GM19035 (cell line): ENCODE results near the gene ZNF618.

Source experiments
- ATAC-seq: cut with Tn5 transposase; IDR thresholded peaks from one replicate; pipeline ENCODE4 v1.9.1; 2021; ENCODE audit not compliant: unreplicated experiment

ZNF618 gene

DNA sequence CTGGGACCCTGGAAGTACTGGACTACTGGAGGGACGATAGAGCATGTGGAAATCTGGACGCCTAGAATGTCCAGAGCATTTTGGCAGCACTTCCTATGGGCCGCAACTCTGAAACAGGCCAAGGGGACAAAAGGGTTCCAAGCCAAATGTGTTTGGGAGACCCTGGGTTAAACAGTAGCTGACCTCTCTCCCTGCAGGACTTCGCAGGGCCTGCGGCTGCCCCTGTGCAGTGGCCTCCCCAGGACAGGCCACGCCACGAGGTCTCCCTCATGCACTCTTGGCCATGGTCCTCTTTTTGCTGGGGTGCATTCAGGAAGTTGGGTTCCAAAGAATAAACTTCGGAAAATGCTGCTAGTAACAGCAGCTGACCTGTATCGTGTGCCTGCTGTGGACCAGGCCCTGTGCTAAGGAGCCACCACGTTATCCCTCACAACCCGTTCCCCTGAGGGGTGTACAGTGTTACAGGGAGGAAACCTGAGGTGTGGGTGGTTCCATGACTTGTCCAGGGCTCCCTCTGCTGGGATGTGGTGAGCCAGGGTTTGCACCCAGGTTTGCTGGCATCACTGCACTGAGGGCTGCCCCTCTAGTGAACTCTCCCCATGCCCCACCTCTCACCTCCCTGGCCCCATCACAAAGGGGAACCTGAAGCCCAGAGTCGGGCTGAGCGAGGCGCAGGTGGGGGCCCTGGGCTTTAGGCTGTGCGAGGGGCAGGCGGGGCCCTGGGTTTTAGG is 122.6 kb downstream of the ZNF618 start:
- ATAC-seq, result no peak

DNA sequence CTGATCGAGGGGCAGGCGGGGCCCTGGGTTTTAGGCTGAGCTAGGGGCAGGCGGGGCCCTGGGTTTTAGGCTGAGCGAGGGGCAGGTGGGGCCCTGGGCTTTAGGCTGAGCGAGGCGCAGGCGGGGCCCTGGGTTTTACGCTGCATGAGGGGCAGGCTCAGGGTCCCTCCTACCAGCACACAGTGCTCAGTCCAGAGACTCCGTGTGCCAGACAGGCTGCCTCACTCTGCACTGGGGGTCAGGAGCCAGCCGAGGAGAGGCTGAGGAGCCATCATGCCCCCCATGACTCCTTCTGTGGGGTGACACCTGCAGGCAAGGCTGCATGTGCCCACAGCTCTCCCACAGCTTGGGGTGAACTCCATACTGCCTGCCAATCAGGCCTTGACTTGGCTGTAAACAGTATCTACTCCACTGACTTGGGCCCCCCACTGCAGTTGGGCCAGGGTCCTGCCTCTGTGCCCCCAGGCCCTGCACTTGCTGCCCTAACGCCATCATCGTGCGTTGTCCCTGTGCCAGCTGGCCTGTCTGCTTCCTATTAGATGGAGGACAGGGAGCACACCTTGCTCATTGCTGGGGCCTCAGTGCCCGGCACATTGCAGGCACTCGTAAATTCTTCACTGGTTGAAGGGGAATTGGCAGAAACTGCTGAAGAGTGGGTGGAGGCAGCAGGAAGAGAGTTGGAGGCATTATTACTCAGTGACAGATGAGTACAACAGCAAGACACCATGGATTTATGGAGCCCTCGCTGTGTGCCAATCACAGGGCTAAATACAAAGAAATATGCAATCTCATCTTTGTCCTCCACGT is 123.3 kb downstream of the ZNF618 start:
- no peak for ATAC-seq

DNA sequence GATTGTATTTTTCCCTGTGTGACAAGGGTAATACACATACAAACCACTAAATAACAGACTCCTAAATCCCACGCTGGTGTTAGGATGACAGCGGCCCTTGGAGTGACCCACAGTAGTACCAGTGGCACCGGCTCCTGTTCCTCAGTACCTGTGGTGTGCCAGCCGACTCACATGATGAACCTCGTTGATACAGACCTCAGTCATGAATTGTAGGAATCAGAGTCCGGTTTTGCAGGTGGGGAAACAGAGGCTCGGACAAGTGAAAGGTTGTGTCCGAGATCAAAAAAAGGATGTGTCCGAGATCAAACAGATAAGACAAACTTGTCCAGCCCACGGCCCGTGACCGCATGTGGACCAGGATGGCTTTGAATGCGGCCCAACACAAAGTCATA is 124.0 kb downstream of the ZNF618 start:
- no peak for ATAC-seq

DNA sequence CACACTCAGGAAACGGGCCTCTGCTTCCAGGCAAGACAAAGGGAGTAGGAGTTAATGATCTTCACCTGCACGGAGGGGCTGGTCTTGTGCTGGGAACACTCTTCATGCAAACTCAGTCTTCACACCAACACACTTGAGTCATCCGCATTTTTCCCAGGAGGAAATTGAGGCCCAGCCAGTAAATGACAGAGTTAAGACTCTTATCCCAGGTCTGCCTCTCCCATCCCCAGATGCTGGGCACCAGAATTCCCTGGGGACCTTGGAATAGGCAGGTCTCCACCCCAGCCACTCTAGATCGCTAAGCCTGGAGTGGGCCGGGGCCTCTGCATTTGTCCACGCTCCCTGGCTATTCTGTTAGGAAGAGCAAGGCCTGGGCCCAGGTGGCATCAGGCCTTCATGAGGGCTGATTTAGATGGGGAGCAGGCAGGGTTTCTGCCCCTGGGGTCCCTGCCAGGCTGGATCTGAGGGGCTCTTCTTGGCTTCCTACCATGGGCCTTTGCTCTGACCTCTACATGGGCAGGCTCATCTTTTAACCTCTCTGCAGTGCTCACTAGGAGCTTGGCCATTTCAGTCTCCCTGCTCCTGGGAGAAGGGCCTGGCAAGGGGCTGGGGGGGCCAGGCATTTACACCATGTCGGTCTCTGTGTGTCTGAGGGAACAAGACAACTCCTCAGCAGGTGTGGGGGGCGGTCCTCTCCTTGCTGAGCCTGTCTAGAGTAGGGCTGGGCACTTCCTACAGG is 124.7 kb downstream of the ZNF618 start:
- ATAC-seq, result no peak

DNA sequence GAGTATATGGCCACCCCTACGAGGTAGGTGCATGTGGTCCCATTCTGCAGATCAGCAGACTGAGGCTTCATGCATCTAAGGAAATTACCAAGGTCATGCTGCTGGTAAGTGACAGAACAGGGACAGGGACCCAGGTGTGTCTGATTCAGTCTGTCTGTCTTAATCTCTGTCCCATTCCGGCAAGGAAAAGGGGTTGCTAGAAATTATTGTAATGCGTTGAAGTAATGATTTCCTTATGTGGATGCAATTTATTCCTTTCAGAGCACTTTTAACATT is 125.2 kb downstream of the ZNF618 start:
- ATAC-seq, result no peak

DNA sequence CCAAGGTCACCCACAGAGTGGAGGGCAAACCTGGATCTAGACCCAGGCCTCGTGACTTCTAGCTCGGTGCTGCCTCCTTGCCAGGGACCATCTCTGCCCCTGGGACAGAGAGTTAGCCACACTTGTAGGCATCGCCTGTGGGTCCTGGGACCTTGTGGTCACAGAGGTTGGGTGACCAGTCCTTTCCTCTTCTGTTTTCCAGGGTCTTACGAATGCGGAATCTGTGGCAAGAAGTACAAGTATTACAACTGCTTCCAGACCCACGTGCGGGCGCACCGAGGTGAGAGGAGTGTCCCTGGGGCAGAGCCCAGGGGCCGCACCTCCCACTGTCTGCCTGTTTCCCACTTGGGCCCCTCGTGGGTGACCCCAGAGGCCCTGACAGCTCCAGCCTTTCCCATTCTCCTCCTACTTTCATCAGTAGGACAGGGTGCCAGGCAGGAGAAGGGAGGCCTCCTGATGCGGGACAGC is 125.7 kb downstream of the ZNF618 start:
- no peak for ATAC-seq

DNA sequence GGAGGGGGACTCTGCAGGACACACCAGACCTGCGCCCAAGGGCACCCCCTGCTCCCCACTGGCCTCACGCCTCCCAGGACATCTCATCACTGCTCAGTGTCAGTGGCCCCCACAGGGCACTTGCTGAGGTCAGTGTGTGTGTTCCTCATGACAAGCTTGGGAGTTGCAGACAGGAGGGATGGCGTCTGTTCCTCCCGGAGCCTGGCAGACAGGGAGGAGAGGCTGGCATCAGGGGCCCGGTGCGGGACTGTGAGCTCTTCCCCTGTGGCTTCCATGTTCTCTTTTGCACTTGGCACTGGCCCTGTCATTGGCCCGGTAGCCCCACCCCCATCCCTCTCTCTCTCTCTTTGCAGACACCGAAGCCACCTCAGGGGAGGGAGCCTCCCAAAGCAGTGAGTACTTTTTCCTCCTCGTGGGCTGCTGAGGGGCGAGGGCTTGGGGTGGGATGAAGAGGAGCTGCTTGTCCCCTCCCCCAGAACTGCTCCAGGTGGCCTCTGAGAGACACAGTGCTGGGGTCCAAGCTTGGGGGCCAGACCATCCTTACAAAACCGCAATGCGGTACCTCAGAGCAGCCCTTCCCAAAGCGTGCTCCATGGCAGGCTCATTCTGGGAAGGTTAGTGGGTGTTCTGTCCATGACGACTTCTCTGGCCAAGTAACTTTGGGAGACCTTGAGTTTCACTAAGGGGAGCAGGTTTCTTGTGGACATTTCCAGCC is 126.3 kb downstream of the ZNF618 start:
- no peak for ATAC-seq

DNA sequence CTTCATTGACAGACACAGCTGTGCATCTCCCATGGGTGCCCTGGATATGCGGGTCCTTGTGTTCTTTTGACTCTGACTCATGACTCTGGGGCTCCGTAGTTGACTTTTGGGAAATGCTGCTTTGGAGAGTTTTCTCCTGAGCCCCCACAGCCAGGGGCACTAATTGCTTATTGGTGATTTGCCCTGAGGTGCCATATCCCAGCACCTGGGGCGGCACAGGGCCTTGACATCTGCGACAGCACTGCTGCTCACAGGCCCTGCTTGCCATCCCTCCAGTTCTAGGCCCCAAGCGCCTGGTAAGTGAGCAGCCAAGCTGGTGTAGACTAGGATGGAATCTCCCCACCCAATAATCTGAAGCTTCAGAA is 126.9 kb downstream of the ZNF618 start:
- ATAC-seq, result no peak

DNA sequence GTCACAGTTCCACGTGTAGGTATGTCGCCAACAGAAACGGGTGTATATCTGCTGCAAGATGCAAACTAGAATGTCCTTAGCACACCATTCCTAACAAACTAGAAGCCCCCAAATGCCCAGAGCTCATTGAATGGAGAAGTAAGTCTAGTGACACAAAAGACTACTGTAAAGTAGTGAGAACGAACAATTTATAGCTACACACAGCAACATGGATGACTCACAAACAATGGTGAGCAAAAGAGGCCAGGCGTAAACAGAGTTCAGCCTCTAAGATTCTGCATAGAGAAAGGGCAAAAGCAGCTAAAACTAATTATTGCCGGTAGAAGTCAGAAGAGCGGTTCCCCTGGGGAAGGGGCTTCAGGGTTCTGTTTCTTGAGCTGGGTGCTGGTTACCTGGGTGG is 127.2 kb downstream of the ZNF618 start:
- ATAC-seq, result no peak

DNA sequence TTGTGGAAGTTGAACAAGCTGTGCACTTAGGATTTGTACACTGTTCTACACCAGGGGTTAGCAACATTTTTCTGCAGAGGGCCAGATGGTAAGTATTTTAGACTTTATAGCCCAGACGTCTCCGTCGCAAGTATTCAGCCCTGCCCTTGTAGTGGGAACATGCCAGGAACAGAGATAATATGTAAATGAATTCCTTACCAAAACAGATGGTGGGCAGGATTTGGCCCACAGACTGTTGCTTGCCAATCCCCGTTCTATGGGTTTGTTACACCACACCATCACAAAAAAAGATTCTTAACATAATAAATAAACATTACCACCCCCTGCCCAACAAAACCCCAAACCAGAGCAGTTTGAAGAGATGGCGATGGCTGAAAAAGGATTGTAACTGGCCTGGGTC is 127.6 kb downstream of the ZNF618 start:
- ATAC-seq, result no peak

DNA sequence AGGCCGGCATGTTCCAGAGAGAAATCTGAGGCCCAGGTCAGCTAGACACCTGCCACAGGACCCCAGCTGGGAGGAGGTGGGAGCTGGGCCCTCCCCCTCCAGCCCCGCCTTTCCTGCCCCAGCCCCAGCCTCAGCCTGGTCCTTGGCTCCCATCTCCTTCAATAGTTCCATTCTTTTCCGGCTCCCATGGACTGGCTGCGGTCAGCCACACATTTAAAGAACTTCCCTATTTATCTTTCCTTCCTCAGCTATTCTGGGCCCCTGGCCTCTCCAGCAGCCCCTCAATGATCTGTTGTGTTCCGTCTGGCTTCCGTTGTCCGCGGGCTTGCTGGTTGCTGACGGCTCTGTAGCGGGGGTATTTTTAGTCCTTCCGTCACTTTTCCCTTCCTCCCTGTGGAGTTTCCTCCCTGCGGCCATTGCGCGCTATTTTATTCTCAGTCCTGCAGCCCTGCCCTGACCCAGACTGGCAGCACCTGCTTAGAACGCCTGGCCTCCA is 128.2 kb downstream of the ZNF618 start:
- no peak for ATAC-seq

DNA sequence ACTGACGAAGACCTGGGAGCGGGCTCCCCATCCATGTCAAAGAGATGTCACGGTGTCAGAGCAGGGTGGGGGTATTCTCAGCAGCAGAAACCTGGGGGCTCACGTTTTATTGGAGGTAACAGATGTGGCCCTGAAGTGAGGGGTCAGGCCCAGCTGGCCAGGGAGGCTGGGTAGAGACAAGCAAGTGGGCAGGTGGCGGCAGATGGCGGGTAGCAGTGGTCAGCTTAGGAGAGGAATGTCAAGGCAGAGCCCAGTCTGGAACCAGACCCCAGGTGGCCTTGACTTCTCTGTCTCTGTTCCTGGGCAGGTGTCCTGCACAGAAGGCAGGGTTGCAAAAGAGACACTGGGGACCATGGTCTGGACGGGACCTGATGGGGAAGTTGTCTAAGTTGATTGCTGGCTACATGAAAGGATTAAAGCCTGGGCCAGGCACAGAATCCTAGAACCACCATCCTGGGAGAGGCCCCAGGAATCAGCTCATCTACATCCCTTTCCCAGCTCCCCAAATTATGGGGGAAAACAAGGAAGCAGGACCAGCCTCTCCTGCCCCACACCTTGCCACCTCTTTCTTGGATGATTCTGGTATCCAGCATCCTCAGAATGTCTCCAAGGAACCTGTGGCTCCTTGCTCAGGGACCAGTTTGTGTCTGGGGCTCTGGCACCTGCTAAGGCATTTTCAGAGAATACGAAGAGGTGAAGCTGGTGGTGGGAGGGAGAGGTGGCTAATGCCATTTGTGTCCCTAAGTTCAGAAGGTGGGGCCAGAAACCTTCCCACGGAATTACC is 129.5 kb downstream of the ZNF618 start:
- ATAC-seq, result no peak

DNA sequence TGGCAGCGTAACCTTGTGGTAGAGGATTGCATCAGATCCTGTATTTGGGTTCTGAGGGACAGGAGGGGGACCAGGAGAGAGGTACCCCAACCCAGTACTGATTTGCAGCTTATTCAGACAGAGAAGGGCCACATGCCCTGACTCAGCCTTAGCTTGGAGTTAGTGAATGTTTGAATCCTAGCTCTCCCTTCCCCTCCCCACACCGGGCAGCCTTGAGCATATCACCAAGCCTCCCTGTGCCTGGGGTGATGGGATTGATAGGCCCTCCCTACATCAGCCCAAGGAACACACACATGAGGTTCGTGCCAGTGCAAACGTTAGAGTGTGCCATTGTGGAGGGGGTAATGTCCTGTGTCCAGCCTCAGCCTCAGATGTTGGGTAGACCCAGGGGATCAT is 130.0 kb downstream of the ZNF618 start:
- ATAC-seq, result no peak

DNA sequence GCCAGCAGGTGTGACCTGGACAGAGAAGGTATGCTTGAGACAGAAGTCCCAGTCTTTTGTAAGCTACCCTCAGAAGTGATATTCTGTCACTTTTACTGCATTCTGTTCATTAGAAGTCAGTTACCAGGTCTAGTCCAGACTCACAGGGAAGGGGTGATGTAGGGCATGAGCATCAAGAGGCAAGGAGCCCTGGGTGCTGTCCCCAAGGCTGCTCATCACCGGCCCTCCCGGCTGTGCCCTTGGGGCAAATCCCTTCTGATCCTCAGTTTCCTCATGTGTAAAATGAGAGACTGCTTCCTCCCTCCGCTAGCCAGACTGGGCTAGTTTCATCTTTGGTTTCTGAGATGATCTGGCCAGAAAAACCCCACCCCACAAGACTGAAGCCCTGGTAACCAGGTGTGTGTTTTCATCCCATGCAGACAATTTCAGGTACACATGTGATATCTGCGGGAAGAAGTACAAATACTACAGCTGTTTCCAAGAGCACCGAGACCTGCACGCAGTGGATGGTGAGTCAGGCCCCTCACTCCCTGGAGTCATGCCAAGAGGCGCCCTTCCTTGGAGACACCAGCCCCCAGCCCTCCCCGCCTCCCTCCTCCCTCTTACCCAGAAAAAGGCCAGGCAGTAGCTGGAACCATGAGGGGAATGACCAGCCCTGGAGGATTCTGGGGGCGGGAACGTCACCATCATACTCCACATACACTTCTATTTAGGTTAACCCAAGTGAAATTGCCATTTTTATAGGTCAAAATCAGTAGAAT is 131.0 kb downstream of the ZNF618 start:
- no peak for ATAC-seq

DNA sequence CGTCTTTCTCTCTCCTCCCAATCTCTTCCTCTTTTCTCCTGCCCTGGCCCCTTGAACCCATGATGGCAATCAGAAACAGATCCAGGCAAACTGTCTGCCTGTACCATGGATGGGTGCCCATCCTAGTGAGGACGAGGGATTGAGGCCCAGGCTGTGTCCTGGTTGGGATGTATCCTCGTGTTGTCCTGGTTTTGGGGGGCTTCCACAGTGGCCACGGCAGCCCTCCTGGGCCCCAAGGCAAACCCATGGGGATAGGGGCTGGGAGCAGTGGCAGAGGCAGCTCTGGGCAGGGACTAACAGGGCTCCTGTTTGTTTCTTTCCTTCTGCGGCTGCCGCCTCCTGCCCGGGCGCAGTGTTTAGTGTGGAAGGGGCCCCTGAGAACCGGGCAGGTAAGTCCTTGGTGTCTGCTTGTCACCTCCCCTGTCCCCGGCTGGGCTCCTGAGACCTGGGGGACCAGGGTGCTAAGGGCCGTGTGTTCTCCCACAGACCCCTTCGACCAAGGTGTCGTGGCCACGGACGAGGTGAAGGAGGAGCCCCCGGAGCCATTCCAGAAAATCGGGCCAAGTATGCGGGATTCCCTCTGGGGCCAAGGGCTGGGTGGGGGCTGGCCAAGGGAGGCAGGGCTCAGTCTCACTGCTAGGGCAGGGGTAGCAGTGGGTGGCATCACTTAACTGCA is 132.0 kb downstream of the ZNF618 start:
- no peak for ATAC-seq

DNA sequence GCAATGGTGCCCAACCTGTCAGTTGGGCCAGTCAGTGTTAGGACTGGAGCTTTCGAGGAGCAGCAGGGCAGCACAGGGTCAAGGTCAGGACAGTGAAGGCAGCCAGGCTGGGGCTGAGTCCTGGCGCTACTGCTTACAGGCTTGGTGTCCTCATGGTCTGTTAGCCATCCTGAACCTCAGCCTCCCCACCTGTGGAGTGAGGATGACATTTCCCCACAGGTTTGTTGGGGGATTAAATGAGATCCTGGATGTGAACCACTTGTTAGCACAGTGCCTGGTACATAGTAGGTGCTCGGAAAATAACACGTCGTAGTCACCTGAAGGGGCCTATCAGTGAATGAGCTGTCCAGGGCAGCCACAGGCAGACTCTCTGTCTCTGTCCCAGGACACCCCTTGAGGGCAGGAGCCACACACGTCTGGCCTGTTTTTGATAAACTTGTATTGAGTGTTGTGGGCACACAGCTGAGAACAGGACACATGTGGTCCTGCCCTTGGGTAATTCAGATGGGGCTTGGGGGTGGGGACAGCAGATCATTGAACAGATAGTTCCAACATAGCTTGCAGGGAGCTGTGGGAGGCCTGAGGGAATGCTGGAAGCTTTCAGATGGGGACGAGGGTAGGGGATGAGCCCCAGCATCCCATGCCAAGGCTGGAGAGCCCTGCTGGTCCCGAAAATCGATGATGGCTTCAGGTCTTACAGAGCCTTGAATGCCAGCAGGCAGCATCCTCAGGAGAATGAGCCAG is 132.7 kb downstream of the ZNF618 start:
- no peak for ATAC-seq

DNA sequence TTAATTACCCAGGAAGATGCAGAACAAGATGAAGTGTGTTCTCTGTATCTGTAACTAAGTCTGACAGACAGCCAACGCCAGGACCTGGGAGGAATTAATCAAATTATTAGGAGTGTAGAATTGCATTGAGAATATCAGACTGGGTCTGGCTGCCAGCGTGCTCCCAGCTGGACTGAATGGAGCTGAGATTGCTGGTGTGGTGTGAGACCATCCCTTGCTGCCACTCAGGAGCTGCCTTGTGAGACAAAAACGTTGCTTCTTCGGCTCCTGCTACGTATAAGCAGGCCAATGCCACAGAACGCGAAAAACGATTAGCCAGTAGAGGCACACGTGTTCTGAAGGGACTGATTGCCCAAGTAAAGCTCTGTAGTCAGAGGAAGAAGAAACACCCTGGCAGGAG is 135.2 kb downstream of the ZNF618 start:
- no peak for ATAC-seq

DNA sequence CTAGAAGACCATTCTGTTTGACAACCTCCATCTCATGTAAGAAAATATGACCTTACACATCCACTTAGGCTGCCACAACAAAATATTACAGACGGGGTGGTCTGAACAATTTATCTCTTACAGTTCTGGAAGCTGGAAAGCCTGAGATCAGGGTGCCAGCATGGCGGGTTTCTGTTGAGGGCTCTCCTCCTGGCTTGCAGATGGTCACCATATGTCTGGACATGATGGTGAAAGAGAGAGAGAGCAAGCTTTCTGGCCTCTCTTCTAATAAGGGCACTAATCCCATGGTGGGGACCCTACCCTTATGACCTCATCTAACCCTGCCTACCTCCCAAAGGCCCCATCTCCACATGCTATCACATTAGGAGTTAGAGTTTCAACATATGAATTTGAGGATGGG is 136.0 kb downstream of the ZNF618 start:
- ATAC-seq, result no peak

DNA sequence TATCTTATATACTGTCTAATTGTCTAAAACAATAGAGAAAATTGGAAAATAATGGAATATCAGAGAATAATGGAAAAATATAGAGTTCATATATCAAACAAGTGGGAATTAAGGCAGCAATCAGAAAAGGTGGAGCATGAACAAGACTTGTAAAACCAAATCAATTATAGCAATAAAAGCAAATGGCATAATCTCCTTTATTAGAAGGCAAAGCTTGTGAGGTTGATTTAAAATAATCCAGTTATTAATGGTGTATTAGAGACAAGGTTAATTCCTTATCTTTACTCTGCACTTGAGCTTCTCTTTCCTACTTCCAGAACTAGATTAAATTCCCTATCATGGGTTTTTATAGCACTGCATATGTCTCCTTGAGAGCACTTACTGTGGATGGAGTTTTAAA is 137.9 kb downstream of the ZNF618 start:
- no peak for ATAC-seq
